Stimulated activated CD8-positive, alpha-beta memory T cell treated with anti-CD3 and anti-CD28 coated beads, Interleukin-4, amount 100 ng/mL, for 48 hours (primary cell): ENCODE data around the gene PSME3IP1.
"Not testable (repeated sequence)": the region's sequence is repeated elsewhere in the genome, so short reads cannot be mapped to it uniquely, and the experiment has no call there.

Experiments
- DNase-seq: peaks from one replicate; pipeline ENCODE4 v3.0.0-alpha.2; 2020

The PSME3IP1 gene

DNA sequence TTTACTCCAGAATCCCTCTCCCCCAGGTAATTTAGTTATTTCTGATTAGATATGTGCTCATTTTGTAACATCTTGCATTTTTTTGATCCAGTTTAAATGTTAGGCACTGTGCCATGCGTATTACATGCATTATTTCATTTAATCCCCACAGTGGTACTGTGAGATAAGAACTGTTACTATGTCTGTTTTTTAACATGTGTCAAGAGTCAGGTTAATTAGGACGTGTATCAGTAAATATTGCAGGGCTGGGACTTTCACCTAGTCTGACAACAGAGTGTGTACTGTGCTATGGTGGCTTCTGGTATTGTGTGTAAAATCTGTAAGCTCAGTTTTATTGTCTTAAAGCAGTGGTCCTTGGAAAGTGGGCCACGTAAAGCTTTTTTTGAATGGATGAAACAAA is 10.9 kb upstream of the PSME3IP1 start:
- DNase-seq = no peak

DNA sequence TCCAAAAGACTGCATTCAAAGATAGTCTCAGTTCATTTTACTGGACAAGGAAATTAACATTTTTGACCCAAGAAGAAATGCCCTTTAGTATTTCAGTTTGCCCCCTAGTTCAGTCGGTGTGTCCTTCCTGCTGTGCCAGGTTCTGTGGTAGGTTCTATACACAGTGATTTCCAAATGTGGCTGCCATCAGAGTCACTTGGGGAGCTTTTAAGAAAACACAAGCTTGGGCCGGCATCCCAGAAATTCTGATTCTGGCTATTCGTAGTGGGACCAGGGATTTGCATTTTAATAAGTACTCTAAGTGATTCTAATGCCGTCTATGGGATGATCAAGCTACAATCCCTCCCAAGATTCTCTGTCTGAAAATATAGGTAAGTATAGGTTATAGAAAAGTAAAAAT is 10.4 kb upstream of the PSME3IP1 start:
- DNase-seq = no peak

DNA sequence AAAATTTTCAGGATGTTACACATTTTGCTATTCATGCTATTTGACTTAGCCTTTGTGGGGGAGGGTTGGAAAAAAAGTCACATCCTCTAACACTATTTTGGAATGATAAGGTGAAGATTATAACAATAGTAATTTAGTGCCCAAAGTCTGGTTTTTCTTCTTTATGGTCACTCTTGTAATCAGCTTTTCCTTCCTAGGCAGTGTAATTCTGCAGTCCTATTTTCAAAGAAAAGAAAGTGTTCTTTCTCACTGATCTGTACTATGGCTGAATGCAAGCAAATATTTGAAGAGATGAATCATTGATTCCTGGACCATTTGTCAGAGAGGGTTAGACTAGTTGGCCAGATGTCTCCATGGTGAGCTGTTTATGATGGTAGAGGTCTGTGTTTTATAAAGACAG is 8.7 kb upstream of the PSME3IP1 start:
- DNase-seq = no peak

DNA sequence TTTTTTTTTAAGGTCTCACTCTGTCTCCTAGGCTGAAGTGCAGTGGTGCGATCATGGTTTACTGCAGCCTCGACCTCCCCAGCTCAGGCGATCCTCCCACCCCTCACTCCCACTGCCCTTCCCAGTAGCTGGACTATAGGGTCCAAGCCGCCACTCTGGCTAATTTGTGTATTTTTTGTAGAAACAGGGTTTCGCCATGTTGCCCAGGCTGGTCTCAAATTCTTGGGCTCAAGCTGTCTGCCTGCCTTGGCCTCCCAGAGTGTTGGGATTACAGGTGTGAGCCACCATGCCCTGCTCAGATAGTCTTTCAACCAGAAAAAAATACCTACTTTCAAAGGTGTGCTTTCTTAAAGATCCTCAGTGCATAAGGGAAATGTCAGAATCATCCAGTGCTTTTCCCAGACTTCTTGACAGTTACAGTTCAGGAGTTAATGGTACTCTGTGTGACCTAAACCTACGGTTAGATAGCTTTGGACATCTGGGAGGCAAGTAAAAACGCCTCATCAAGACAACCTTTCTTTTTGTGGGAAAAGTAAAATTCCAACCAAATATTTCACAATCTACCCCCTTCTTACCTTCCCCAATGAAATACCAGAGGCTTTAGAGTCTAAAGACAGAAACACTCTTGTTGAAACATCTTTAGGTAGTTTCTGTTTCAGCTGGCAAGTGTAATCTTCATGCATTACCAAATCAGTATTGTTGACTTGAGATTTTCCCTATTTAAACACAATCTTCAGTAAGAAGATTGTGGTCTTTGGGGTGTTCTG is 7.1 kb upstream of the PSME3IP1 start:
- no peak for DNase-seq

DNA sequence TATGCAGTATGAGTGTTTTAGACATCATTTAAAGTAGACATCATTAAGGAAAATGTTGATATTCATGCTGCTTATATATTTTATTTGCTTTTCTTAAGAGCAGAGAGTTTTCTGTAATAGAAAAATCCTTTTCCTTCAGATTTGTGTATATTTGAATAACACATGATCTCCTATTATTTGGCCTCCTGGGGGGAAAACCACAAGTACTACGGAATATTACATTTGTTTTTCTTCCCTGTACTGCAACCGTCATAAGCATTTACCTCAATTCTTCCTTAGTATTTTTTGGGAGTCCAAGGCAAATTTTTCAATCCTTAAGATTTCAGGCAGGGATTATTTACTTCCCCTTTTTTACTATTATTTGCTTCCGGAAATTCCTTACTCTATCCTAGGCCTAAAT is 6.3 kb upstream of the PSME3IP1 start:
- no peak for DNase-seq

DNA sequence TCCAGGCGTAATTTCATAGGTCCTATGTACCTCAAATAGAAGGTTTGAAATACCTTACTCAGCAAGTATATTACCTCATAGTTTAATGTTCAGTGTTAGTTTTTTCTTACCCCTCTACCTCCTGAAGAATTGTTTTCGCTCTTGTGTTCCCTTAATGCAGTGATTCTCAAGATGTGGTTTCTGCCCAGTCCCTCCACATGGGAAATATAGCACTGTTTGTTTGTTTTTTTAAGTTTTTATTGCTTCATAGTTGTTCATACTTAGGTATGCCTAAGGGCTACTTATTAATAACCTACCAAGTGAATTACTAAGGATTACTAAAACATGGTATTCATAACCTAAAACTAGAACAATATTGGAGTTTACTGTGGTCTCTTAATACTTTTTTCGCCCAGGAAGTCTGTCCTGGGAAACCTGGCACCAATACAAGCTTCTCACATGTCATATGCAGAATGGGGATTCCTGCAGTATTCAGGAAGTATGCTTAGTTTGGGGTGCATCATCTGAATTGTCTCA is 5.3 kb upstream of the PSME3IP1 start:
- no peak for DNase-seq

DNA sequence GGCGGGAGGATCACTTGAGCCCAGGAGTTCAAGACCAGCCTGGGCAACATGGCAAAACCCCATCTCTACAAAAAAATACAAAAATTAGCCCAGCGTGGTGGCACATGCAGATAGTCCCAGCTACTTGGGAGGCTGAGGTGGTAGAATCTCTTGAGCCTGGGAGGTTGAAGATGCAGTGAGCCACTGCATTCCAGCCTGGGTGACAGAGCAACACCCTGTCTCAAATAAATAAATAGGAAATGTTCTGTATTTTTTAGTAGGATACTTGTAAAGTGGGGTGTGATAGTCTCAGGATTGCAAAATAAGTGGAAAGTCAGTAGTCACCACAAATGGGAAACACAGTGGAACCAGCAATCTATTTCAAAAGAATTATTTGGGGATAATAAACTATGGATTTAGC is 4.3 kb upstream of the PSME3IP1 start:
- no peak for DNase-seq

DNA sequence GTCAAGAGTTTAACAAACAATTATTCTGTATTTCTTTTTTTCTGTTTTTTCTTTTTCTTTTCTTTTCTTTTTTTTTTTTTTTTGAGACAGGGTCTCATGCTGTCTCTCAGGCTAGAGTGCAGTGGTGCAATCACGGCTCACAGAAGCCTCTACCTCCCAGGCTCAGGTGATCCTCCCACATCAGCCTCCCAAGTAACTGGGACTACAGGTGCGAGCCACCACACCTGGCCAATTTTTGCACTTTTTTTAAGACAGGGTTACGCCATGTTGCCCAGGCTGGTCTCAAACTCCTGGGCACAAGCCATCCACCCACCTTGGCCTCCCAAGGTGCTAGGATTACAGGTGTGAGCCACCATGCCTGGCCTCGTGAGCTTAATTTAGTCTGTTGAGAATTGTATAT is 3.7 kb upstream of the PSME3IP1 start:
- DNase-seq = not testable (repeated sequence)

DNA sequence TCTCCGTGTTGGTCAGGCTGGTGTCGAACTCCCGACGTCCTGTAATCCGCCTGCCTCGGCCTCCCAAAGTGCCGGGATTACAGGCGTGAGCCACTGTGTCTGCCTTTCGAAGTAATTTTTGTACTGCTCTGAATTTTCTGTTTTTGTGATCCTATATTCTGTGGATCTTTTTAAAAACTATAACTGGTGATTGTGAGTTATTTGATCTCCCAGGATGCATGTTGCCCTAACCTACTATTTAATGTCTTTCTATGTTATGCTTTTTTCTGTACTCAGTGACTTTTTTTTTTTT is 2.8 kb upstream of the PSME3IP1 start:
- no peak for DNase-seq

DNA sequence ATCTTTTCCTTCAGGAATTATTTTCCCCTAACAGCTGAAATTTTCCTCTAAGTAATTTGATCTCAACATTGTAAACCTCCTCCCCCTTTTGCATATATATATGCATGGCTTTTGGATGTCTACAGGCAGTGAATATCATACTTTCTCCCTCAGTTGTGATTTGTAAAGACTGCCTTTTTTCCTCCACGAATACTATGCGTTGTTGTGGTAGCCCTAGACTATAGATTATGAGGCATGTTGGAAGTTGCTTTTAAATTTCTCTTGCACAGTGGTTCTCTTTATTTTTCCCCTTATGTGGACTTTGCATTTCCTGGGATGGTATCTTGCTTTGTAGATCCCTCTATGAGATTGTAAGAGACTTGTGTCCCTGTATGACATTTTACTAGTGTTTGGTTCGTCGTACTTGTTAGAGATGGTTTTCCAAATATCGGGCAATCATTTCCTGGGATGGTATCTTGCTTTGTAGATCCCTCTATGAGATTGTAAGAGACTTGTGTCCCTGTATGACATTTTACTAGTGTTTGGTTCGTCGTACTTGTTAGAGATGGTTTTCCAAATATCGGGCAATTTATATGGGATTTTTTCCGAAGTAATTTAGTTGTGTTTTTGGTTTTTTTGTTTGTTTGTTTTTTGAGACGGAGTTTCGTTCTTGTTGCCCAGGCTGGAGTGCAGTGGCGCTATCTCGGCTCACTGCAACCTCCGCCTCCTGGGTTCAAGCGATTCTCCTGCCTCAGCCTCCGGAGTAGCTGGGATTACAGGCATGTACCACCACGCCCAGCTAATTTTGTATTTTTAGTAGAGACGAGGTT is 2.3 kb upstream of the PSME3IP1 start:
- not testable (repeated sequence) for DNase-seq

DNA sequence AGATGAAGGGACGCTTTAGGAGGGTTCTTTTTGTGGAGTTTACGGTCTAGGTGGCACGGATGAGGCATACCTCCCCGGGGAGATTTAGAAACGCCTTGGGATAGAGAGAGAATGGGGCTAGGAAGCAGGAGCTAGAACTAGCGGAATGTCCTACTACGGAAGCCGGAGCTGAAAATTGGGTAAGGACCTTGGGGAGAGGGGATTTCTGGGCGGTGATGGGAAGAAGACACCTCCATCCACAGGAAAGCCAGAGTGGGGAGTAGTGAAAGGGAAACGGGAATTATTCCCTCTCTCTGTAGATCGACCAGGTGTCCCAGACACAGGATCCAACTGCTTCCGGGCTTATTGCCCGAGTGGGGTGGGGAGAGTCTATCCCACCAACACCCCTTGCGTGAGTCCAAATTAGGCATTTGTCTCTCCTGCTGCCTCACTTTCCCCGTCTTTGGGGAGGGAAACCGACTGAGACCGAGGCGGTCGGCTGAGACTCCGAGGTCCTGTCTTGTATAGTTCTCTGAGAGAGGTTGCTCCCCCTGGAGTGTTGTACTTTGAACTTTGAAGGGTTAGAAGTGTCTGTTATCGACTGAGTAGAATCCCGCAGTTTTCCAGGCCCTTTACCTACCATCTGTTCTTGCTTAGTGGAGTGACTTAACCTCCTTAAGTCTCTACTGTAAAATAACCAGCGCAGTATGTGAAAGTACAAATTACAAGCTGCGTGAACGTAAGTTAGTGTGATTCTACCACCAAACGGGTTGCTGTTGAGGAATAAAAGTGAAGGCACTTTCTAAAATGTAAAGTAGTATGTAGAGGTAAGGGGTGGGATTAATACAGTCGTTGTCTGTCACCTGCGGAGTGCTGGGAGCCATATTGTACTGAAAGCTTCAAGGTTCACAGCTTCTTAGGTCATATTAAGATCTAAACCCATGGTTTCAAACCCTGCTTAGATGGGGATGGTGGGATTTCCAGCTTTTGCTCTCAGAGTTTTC is 1.3 kb upstream of the PSME3IP1 start:
- peak; percentile 45 for DNase-seq

DNA sequence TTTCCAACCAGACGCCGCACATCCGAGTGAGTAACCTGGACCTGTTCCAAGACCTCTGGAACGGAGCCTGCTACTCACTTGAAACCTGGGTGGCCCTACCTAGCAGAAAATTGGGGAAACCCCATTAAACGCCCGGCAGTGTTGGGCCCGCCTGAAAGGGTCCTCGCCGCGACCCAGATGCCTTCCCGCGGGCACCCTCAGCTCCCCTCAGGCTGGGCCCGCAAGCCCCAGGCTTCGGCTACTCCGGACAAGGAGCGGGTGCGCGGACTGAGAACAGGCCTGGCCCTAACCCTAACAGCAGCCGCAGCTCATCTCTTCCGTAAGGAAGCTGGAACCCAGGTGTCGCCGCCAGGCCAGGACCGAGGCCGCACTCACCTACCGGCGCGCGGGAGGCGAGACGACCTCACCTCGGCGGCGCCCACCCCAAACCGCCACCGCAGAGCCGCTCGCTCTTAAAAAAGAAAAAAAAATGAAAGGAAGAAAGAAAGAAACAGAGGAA is 344 bp downstream of the PSME3IP1 start:
- no peak for DNase-seq

DNA sequence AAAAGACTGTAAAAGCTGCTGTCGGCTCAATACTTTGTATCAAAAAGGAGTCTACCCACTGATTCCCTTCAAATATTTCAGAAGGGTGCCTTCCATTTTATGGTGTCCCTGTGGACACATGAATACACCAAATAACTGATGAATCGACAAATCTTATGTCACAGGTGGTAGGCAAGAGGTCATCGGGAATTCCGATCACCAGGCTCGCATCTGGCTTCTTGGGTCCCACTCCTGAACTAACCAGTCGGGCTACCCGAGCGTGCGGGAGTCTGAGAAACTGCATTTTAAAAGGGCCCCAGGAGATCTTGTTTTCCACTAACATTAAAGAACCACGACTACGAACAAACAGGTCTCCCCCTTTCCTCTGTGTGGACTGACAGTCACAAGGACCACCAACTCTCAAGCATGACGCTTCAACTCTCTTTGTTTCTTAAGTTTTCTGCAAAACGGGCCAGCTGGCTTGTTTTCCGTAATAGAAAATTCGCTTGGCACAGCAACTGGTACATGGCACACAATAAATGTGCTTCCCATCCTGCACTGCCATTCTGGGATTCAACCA is 873 bp downstream of the PSME3IP1 start:
- peak; percentile 29 for DNase-seq

DNA sequence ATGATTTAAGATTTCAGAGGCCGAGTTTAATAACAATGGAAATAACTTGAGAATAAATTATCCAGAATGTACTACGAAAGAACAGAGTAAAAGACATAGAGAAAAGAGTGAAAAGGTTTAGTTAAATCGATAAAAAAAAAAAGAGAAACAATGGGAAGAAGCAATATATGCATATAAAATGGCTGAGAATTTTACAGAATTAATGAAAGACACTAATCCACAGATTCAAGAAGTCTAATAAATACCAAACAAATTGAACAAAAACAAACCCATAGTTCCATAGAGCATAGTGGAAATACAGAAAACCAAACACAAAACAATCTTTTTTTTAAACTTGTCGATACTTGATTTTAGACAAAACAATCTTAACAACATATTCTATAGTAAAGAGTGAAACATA is 1.7 kb downstream of the PSME3IP1 start:
- no peak for DNase-seq

DNA sequence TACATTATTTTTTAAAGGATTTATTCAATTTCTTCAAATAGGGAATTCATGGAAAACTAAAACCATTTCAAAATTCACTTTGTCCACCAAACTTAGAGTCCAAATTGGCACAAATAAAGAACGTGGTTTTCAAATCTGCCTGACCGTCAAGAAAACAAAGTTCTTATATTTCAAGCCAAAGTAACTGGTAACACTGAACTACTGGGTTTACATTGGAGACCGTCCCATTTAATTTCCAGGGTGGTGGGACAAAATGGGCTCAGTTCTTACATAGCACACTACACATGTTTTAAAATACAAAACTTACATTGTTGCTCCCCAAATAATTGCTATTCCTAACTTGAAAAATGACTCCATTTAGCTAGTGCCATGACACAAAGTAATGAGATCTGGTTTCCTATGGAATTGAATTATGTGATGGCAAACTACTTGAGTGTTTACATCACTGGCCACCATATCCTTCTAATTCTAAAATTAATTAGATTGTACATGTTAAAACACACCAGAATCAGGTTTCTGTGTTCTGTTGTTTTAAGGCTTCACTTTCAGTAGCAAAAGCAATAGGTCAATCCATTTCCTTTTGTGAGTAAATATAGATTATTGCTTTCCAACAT is 6.5 kb downstream of the PSME3IP1 start:
- DNase-seq = no peak

DNA sequence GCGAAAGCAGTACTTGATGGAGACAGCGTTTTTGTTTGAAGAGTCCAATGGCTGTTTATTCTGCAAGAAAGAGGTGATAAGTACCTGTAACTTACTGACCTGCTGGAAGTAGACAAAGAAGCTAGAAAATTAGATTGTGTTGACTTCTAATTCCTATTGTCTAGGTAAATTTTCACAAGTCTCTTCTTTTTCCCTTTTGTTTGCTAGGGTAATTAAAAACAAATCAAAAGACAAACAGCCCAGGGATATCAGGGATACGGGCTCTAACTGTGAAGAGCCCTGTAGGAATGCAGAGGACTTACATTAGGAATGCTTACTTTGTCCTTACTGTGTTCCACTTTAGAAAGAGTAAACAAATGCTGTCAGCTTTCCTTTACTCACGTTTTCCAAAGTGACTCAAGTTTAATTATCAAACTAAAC is 7.0 kb downstream of the PSME3IP1 start:
- DNase-seq = no peak

DNA sequence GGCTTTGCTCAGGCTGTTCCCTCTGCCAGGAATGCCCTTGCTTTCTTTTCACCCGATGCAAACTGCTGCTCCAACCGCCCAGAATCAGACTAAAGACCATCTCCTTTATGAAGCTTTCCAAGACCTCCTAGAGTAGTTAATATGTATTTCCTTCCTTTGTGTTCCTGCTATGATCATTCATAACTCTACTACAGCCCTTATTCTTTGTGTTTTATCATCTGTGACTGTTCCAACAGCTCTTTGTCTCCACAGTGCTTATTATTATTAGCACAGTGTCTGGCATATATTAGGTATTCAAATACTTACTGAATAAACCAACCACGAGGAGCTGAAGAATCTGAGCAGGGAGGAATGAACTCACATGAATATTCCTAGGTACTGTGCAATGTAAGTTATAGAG is 7.6 kb downstream of the PSME3IP1 start:
- no peak for DNase-seq

DNA sequence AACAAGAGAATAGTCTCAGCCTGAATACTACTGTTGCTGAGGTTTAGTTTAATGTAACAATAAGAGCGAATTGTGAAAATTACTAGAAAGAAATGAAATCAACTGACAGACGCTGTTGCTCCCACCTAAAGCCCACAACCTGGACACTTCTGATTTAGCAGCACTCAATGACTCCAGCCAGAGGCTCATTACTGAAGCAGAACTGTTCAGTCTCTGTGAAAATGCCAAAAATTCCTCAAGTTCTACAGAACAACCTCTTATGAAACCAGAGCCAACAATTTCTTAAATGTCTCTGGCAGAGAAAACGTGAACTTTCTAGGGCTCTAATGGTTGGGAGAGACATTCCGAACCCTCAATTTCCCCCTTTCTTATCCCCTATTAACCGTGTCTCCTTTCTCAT is 9.9 kb downstream of the PSME3IP1 start:
- DNase-seq = no peak

DNA sequence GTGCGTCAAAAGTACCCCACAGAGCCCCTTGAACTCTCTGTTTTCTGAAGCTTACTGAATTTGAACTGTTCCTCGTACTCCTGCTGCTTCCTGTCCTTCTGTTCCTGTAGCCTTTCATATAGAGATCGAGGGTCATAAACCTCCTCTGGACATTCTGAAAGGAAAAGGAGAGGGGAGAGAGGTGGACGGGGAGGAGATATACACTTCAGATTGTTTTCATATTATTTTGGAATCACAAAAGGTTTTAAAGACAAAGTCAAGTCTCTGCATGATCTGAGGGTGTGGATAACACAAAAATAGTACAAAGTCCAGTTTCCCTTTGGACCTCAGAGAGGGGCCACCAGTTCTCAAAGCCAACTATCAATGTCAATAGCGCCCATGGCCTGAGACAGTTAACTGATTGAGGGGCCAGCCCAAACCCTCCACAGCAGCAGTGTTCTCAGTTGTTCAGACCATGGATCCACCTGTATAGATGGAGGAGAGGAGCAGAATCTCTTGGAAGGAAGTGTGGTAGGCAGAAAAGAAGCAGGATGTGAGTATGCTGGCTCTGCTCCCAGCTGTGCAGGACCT is 13.0 kb downstream of the PSME3IP1 start:
- no peak for DNase-seq

DNA sequence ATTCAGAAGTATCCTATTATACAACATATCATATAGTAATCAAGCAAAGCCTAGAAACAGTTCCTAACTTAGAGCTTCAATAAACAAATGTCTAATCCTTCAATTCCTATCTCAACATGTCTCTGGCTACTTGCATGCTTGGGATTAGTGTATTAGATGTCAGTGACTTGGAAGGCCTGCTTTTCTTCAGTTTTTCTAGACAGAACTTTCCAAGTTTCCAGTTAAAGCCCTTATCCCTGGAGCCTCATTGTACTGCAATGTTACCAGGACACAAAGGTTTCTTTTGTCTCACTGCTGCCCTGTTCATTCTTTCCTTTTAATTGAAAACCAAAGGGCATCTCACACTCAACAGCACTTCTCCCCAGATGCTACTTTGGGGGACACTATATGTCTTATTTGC is 16.5 kb downstream of the PSME3IP1 start:
- no peak for DNase-seq

DNA sequence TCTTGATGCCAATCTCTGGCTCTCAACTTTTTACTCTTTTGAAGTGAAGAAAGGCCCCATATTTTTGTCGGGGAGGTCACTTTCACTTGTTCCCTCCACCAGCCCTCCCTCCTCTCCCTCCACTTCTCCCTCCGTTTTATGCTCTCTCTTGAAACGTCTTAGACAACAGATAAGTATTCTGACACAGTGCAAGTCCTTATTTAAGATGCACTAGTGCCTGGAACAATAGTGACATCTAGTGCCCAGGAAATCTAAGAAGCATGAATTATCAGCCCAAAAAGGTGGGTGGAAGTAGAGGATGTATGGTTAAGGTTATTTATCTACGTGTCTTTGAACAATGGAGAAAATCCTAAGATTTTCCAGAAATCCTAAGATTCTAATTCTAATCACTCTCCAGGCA is 17.9 kb downstream of the PSME3IP1 start:
- DNase-seq = no peak

DNA sequence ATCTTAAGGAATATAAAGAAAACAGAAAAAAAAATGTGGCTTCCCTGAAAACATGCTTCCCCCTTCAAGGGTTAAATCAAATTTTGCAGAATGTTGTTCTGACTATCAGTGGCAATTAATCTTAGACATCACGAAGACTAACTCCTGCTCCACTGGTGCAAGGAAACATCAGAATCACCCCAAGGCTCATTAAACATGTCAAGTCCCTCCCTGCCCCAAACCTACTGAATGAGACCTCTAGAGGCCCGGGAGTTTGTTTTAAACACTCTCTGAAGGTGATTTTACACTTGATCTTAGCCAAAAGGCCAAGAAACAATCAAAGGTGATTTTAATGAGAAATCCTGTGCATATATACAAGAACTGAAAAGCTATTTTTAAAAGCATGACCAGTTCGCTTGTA is 18.3 kb downstream of the PSME3IP1 start:
- DNase-seq = no peak
